GM12875 (cell line): ENCODE data around the gene NPPA.

ENCODE experiments used
- H3K4me3 ChIP-seq: one replicate; pipeline ENCODE4 v1.5.1; 2011; ENCODE audit warnings: low read depth, low read length, control low read depth
- TF ChIP-seq, protein P1 (sequence below): IDR thresholded peaks from 2 replicates; pipeline ENCODE4 v1.5.1; 2011; ENCODE audit warnings: low read depth, mild to moderate bottlenecking, control low read depth, inconsistent platforms, low read length, moderate library complexity, borderline replicate concordance; ENCODE audit not compliant: insufficient read depth

NPPA gene

GRCh38 chr1:11860083-11860482 lies 12.5 kb upstream of the NPPA start:
- TF ChIP-seq, protein P1, sequence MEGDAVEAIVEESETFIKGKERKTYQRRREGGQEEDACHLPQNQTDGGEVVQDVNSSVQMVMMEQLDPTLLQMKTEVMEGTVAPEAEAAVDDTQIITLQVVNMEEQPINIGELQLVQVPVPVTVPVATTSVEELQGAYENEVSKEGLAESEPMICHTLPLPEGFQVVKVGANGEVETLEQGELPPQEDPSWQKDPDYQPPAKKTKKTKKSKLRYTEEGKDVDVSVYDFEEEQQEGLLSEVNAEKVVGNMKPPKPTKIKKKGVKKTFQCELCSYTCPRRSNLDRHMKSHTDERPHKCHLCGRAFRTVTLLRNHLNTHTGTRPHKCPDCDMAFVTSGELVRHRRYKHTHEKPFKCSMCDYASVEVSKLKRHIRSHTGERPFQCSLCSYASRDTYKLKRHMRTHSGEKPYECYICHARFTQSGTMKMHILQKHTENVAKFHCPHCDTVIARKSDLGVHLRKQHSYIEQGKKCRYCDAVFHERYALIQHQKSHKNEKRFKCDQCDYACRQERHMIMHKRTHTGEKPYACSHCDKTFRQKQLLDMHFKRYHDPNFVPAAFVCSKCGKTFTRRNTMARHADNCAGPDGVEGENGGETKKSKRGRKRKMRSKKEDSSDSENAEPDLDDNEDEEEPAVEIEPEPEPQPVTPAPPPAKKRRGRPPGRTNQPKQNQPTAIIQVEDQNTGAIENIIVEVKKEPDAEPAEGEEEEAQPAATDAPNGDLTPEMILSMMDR: no peak
- no peak overlapping the region for H3K4me3 ChIP-seq

DNA sequence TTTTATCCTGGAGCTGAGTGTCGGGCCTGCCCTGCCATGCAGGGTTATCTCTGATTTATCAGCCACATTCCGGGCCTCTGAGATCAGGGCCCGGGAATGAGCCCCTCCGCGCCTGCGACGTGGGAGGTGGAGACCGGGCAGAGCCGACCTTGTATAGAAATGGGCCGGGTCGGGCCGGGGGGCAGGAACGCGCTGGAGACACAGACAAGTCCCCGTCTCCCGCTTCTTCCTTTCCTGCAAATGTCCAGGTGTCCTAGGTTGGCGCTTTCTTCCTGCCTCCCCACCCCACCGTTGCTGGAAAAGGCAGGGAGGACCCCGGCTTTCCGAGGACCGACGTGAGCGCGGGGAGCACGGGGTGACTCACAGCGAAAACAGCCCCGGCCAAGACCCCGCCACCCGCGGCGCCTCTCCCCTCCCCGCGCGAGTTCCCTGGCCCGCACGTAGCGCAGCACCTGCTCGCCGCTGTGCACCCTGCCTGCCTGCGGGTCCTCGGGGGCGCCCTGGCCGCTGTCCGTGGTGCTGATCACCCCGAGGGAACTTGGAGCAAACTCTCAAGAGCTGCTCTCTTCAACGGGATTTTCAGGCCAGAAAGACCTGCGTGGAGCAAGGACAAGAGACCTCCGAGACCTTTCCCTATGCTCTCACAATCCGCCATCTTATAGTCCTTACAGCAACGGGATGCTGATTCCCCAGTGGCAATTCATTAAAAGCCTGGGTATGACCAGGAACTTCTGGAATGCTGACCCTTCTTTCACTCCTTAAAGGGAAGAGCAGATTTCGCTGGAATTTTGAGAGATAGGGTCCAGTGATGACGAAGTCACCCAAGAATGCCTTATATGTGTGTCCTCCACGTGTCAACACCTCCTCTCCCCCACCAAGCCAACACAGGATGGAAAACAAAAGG lies 11.6 kb upstream of the NPPA start:
- H3K4me3 ChIP-seq: no peak overlapping the region
- TF ChIP-seq, protein P1: peak; percentile 54

DNA sequence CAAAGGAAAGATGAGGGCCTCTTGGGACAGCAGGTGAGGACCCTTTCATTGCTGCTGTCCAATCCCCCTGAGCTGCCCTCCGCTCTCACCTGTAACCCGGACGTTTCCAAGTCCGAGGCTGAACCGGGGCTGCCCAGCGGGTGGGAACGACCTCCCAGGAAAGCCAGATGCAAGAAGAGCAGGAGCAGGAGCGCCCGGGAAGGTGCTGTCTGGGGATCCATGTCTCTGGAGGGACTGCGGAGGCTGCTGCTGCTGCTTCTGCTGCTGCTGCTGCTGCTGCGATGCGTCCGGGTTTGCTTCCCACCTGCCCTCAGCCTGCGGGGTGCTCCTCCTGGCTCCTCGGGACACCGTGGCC lies 11.0 kb upstream of the NPPA start, which contains the start of gene NPPB:
TSS of gene NPPB (minus strand) at position 333 of the 355 bp plus-strand sequence. CDS start at position 221, 112 bp downstream.
- no peak within 1 kb of the TSS for H3K4me3 ChIP-seq
- TF ChIP-seq, protein P1: no peak

DNA sequence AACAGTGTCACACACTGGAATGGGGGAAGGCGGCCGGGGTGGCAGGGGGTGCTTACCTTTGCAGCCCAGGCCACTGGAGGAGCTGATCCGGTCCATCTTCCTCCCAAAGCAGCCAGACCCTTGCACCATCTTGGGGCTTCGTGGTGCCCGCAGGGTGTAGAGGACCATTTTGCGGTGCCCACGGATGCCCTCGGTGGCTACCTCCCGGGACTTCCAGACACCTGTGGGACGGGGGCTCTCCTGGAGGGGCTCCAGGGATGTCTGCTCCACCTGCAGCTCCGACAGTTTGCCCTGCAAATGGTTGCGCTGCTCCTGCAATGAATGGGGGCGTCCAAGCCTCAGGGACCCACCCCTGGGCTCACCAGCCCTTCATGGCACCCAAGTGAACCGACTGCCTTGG lies 10.6 kb upstream of the NPPA start:
- no peak overlapping the region for H3K4me3 ChIP-seq
- TF ChIP-seq, protein P1: no peak

GRCh38 chr1:11857164-11857851 lies 9.7 kb upstream of the NPPA start:
- H3K4me3 ChIP-seq: no peak overlapping the region
- TF ChIP-seq, protein P1: no peak

GRCh38 chr1:11856698-11857097 lies 9.1 kb upstream of the NPPA start:
- H3K4me3 ChIP-seq: no peak overlapping the region
- TF ChIP-seq, protein P1: no peak
